MG63 (cell line): ENCODE data around the gene TMBIM1. TPM values are rescaled to one million over a fixed set of nuclear protein-coding genes. Genes with fewer than 3 reads are reported as not detected.
"Not testable (repeated sequence)": the region's sequence is repeated elsewhere in the genome, so short reads cannot be mapped to it uniquely, and the experiment has no call there.

Source experiments
- DNase-seq: peaks from one replicate; pipeline ENCODE4 v3.0.0-alpha.2; 2020
- H3K27me3 ChIP-seq: fragments of 250-450 bp; sonication (Bioruptor Pico); 2 replicates; pipeline ENCODE4 v1.5.1; 2020; ENCODE audit warnings: mild to moderate bottlenecking, moderate library complexity
- H3K36me3 ChIP-seq: fragments of 250-450 bp; sonication (Bioruptor Pico); 2 replicates; pipeline ENCODE4 v1.5.1; 2020; ENCODE audit warnings: mild to moderate bottlenecking, moderate library complexity
- H3K4me3 ChIP-seq: fragments of 250-450 bp; sonication (Bioruptor Pico); 2 replicates; pipeline ENCODE4 v1.5.1; 2020; ENCODE audit warnings: mild to moderate bottlenecking, moderate library complexity
- H3K9me3 ChIP-seq: fragments of 250-450 bp; sonication (Bioruptor Pico); 2 replicates; pipeline ENCODE4 v1.5.1; 2020; ENCODE audit warnings: mild to moderate bottlenecking, moderate library complexity
- total RNA-seq: library from RNA; depleted of rRNA; stranded (reverse); fragments of >200 nt; shearing (Covaris generic); gene quantifications from 2 replicates; pipeline ENCODE4 v1.2.3, GENCODE V29; 2014; ENCODE audit warnings: low replicate concordance

TMBIM1 gene
- total RNA-seq, 1 experiment from 2014 or later = 125 TPM

GRCh38 chr2:218282173-218282991 is 9.9 kb downstream of the TMBIM1 start:
- no peak overlapping the region for H3K4me3 ChIP-seq
- peak; percentile 76 for DNase-seq

GRCh38 chr2:218281449-218281848 is 10.9 kb downstream of the TMBIM1 start:
- Histone ChIP-seq H3K36me3 (peaks cover 61% of the 10 kb centered on the region), H3K27me3 (no peaks in the 10 kb centered on the region), H3K4me3 (no peak overlapping the region), H3K9me3 (no peaks in the 10 kb centered on the region)
- DNase-seq = no peak

More at GRCh38 chr2:218282173-218282991, 9.9 kb downstream of the TMBIM1 start:
- Histone ChIP-seq H3K9me3 (no peaks in the 10 kb centered on the region), H3K27me3 (no peaks in the 10 kb centered on the region), H3K36me3 (peaks cover 53% of the 10 kb centered on the region)

GRCh38 chr2:218280260-218280870 is 11.9 kb downstream of the TMBIM1 start:
- DNase-seq = no peak
- peaks cover 66% of the 10 kb centered on the region for H3K36me3 ChIP-seq

GRCh38 chr2:218278531-218279360 is 13.6 kb downstream of the TMBIM1 start:
- Histone ChIP-seq H3K27me3 (no peaks in the 10 kb centered on the region), H3K36me3 (peaks cover 68% of the 10 kb centered on the region), H3K4me3 (no peak overlapping the region), H3K9me3 (no peaks in the 10 kb centered on the region)
- no peak for DNase-seq

More at GRCh38 chr2:218280260-218280870, 11.9 kb downstream of the TMBIM1 start:
- Histone ChIP-seq H3K4me3 (no peak overlapping the region), H3K27me3 (no peaks in the 10 kb centered on the region), H3K9me3 (no peaks in the 10 kb centered on the region)

GRCh38 chr2:218277921-218278320 is 14.4 kb downstream of the TMBIM1 start:
- DNase-seq = no peak
- Histone ChIP-seq H3K36me3 (peaks cover 65% of the 10 kb centered on the region), H3K9me3 (no peaks in the 10 kb centered on the region), H3K27me3 (no peaks in the 10 kb centered on the region), H3K4me3 (no peak overlapping the region)

- H3K36me3 ChIP-seq = peaks cover 67% of the 10 kb centered on the region
- no peak for DNase-seq
These were observed 15.1 kb downstream of the TMBIM1 start for GRCh38 chr2:218276986-218277755.

GRCh38 chr2:218275371-218276072 is 16.8 kb downstream of the TMBIM1 start:
- DNase-seq = no peak
- H3K36me3 ChIP-seq = peaks cover 61% of the 10 kb centered on the region

More at GRCh38 chr2:218276986-218277755, 15.1 kb downstream of the TMBIM1 start:
- H3K9me3 ChIP-seq = no peaks in the 10 kb centered on the region
- no peaks in the 10 kb centered on the region for H3K27me3 ChIP-seq
- no peak overlapping the region for H3K4me3 ChIP-seq

GRCh38 chr2:218274586-218274985 is 17.7 kb downstream of the TMBIM1 start:
- Histone ChIP-seq H3K4me3 (no peak overlapping the region), H3K27me3 (no peaks in the 10 kb centered on the region), H3K36me3 (peaks cover 53% of the 10 kb centered on the region), H3K9me3 (no peaks in the 10 kb centered on the region)
- no peak for DNase-seq

More at GRCh38 chr2:218275371-218276072, 16.8 kb downstream of the TMBIM1 start:
- no peaks in the 10 kb centered on the region for H3K9me3 ChIP-seq
- no peak overlapping the region for H3K4me3 ChIP-seq
- no peaks in the 10 kb centered on the region for H3K27me3 ChIP-seq

- Histone ChIP-seq H3K4me3 (no peak overlapping the region), H3K9me3 (no peaks in the 10 kb centered on the region), H3K36me3 (peaks cover 54% of the 10 kb centered on the region), H3K27me3 (no peaks in the 10 kb centered on the region)
- DNase-seq = no peak
These were observed 18.4 kb downstream of the TMBIM1 start for GRCh38 chr2:218273908-218274249.

GRCh38 chr2:218273214-218273907 is 18.9 kb downstream of the TMBIM1 start:
- H3K9me3 ChIP-seq, H3K27me3 ChIP-seq, H3K4me3 ChIP-seq, DNase-seq: not testable (repeated sequence)
- H3K36me3 ChIP-seq = peaks cover 53% of the 10 kb centered on the region

- H3K4me3 ChIP-seq = no peak overlapping the region
- H3K27me3 ChIP-seq = no peaks in the 10 kb centered on the region
- H3K9me3 ChIP-seq = no peaks in the 10 kb centered on the region
- H3K36me3 ChIP-seq = peaks cover 53% of the 10 kb centered on the region
- peak; percentile 95 for DNase-seq
These were observed 19.6 kb downstream of the TMBIM1 start for GRCh38 chr2:218272531-218273212.

GRCh38 chr2:218271865-218272530 is 20.3 kb downstream of the TMBIM1 start:
- peaks cover 53% of the 10 kb centered on the region for H3K36me3 ChIP-seq
- no peaks in the 10 kb centered on the region for H3K9me3 ChIP-seq
- H3K4me3 ChIP-seq = no peak overlapping the region; the same call in 1 of the 2 replicates
- DNase-seq = no peak
- H3K27me3 ChIP-seq = no peaks in the 10 kb centered on the region

GRCh38 chr2:218271487-218271797 is 20.9 kb downstream of the TMBIM1 start:
- H3K27me3 ChIP-seq = no peaks in the 10 kb centered on the region
- H3K4me3 ChIP-seq = peak overlapping the region; percentile 72
- no peak for DNase-seq
- H3K36me3 ChIP-seq = peaks cover 55% of the 10 kb centered on the region
- H3K9me3 ChIP-seq = no peaks in the 10 kb centered on the region

GRCh38 chr2:218270721-218271486 is 21.4 kb downstream of the TMBIM1 start:
- no peaks in the 10 kb centered on the region for H3K9me3 ChIP-seq
- DNase-seq = no peak
- H3K27me3 ChIP-seq = no peaks in the 10 kb centered on the region
- peak overlapping the region; percentile 72 for H3K4me3 ChIP-seq
- peaks cover 59% of the 10 kb centered on the region for H3K36me3 ChIP-seq
